SU-DHL-6 (cell line): Measurements from ENCODE around the gene CCR5AS.
"Not testable (repeated sequence)": the region's sequence is repeated elsewhere in the genome, so short reads cannot be mapped to it uniquely, and the experiment has no call there.

Experiments used
- CTCF ChIP-seq: fragments of 200-600 bp; sonication (generic); IDR thresholded peaks from one replicate; pipeline ENCODE4 v1.5.1; 2017; ENCODE audit warnings: antibody characterized with exemption, mild to moderate bottlenecking, low read length, moderate library complexity; ENCODE audit not compliant: insufficient read depth, poor library complexity, severe bottlenecking
- EZH2phosphoT487 ChIP-seq: fragments of 200-600 bp; sonication (generic), shearing (Covaris generic); conservative IDR thresholded peaks from 2 replicates; pipeline ENCODE4 v1.6.1; 2018; ENCODE audit warnings: mild to moderate bottlenecking, antibody characterized with exemption, low read length, moderate library complexity, mixed read lengths

- not testable (repeated sequence) for TF ChIP-seq CTCF, EZH2phosphoT487
These were observed 24.0 kb upstream of the CCR5AS start for GRCh38 chr3:46430879-46431278.
